Fibroblast of skin of right quadriceps (primary cell): Measurements from ENCODE around the gene TYROBP.

Source experiments
- DNase-seq: peaks from one replicate; pipeline ENCODE4 v3.0.0-alpha.2; 2013

The TYROBP gene

GRCh38 chr19:35869327-35870123, 38.6 kb downstream of the TYROBP start:
- DNase-seq = peak; percentile 67

- no peak for DNase-seq
These were observed 39.2 kb downstream of the TYROBP start for GRCh38 chr19:35868823-35869326.

DNA sequence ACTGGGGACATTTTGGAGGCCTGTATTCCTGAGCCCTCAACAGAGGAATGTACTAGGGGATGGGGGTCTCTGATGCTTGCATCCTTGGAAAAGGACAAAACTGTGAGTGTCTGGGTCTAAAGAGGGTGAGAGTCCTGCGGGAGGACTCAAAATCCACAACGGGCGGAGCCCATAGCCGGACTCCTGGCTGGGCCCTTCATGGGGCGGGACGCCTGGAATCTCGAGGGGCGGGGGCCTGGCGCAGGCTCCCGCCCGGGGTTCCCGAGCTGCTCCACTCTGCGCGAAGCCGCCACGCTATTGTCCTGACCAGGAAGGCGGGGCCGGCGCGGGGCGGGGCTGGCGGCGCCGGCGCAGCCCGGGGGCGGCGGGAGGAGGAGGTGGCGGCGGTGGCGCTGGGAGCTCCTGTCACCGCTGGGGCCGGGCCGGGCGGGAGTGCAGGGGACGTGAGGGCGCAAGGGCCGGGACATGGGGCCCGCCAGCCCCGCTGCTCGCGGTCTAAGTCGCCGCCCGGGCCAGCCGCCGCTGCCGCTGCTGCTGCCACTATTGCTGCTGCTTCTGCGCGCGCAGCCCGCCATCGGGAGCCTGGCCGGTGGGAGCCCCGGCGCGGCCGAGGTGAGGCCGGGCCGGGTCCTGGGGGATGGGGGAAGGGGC, 39.8 kb downstream of the TYROBP start, which contains the start of gene APLP1:
Gene APLP1 (plus strand): TSS at position 403 of the 651 bp plus-strand sequence. CDS start 63 bp downstream, at position 466.
- peak; percentile 19 for DNase-seq

DNA sequence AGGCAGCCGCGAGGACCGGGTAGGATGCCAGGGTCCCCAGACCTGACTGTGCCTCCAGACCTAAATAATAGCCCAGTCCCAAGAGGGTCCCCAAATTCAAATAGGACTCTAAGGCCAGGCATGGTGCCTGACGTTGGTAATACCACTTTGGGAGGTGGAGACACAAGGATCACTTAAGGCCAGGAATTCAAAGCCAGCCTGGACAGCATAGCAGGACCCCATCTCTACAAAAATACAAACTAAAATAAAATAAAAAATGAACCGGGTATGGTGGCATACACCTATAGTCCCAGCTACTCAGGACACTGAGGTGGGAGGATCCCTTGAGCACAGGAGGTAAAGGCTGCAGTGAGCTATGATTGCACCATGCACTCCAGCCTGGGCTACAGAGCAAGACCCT, 45.1 kb downstream of the TYROBP start:
- no peak for DNase-seq

DNA sequence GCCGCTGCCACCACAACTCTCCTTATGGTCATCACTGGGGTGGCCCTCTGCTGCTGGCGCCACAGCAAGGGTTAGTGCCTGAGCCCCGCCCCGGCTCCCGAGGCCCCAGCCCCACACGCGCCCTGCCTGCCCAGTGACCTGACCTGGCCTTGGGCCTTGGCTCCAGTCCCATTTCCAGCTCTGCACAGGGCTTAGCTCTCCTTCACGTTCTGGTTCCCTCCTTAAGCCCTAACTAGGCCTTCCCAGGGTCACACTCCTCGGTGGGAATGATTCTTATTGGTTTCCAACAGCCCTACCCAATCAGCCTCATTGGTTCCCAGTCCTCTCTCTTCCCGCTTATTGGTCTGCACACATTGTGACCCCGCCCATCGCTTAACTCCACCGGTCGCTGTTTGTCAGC, 45.6 kb downstream of the TYROBP start:
- DNase-seq = no peak

- no peak for DNase-seq
These were observed 46.4 kb downstream of the TYROBP start for GRCh38 chr19:35861640-35862160.

GRCh38 chr19:35860818-35861639, 47.1 kb downstream of the TYROBP start:
- no peak for DNase-seq

DNA sequence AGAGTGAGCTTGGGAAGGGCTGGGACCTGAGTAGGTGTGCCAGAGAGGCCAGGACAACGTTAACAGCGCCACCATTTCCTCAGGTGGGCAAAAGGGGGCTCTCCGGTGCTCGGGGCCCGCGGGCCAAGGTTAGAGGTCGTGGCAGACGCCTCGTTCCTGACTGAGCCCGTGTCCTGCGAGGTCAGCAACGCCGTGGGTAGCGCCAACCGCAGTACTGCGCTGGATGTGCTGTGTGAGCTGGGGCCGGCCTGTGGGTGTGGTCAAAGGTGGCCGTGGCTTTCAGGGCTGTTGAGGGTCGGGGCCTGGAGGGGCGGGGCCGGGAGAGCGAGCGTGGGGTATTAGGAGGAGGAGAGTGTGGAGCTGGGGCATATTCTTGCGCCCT, 47.7 kb downstream of the TYROBP start:
- no peak for DNase-seq

GRCh38 chr19:35859414-35859813, 48.7 kb downstream of the TYROBP start:
- DNase-seq = no peak

DNA sequence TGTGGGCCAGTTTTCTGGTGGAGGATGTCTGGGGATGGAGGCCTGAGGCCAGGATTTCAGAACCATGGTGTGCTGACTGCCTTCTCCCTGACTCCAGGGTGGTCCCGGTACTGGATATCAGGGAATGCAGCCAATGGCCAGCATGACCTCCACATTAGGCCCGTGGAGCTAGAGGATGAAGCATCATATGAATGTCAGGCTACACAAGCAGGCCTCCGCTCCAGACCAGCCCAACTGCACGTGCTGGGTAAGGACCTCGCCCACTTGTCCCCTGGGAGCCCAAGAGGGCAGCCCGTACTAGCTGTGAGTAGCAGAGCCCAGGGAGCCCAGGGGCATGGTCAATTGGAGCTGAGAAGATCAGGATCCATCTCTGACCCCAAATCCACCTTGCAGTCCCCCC, 49.8 kb downstream of the TYROBP start:
- DNase-seq = no peak

DNA sequence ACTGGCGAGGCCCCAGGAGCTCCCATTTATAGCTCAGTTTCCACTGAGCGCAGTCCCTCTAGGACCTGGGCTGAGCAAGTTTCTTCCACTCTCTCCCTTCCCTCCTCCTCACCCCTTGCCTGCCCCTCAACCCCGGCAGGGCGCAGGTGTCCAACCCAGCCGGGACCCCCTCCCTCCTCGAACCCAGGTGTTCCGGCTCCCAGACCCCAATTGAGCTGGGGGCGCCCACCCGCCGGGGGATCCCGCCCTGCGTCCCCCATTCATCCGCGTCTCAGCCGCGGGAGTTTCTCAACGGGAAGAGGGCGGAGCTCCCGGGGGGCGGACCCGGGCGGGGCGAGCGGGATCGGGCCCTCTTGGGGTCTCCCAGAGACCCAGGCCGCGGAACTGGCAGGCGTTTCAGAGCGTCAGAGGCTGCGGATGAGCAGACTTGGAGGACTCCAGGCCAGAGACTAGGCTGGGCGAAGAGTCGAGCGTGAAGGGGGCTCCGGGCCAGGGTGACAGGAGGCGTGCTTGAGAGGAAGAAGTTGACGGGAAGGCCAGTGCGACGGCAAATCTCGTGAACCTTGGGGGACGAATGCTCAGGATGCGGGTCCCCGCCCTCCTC, 51.4 kb downstream of the TYROBP start, which contains the start of gene KIRREL2:
Gene KIRREL2 (plus strand): TSS at position 366 of the 604 bp plus-strand sequence. CDS start 209 bp downstream, at position 575.
- no peak for DNase-seq
